HK-2 (cell line): ENCODE data around the gene PLXNB2.
"Not testable (repeated sequence)": the region's sequence is repeated elsewhere in the genome, so short reads cannot be mapped to it uniquely, and the experiment has no call there.

Source experiments
- DNase-seq: peaks from one replicate; pipeline ENCODE4 v3.0.0-alpha.2; 2018; ENCODE audit not compliant: unreplicated experiment

The PLXNB2 gene

GRCh38 chr22:50306753-50307749 is at the start of gene PLXNB2:
PLXNB2 (minus strand) TSS chr22:50307646; CDS start chr22:50290584, 17,062 bp downstream.
- peak; percentile 57 for DNase-seq

GRCh38 chr22:50357222-50357621 is 49.8 kb upstream of the PLXNB2 start:
- no peak for DNase-seq

GRCh38 chr22:50356186-50356585 is 48.7 kb upstream of the PLXNB2 start:
- no peak for DNase-seq

- DNase-seq = no peak
Observed at GRCh38 chr22:50348058-50348457, 40.6 kb upstream of the PLXNB2 start.

- no peak for DNase-seq
Observed at GRCh38 chr22:50347157-50347556, 39.7 kb upstream of the PLXNB2 start.

GRCh38 chr22:50346470-50346869 is 39.0 kb upstream of the PLXNB2 start:
- no peak for DNase-seq

- no peak for DNase-seq
Observed at GRCh38 chr22:50343541-50343935, 36.1 kb upstream of the PLXNB2 start.

- peak; percentile 77 for DNase-seq
Observed at GRCh38 chr22:50342651-50343540, 35.5 kb upstream of the PLXNB2 start, which contains the start of gene PPP6R2. PPP6R2 (plus strand) TSS chr22:50343327; CDS start chr22:50393909, 50,582 bp downstream.

- peak; percentile 86 for DNase-seq
Observed at GRCh38 chr22:50341977-50342650, 34.7 kb upstream of the PLXNB2 start.

- DNase-seq = no peak
Observed at GRCh38 chr22:50339945-50340879, 32.8 kb upstream of the PLXNB2 start.

- no peak for DNase-seq
Observed at GRCh38 chr22:50338860-50339462, 31.5 kb upstream of the PLXNB2 start.

GRCh38 chr22:50338042-50338573 is 30.7 kb upstream of the PLXNB2 start:
- no peak for DNase-seq

- no peak for DNase-seq
Observed at GRCh38 chr22:50337262-50338041, 30.0 kb upstream of the PLXNB2 start.

GRCh38 chr22:50334433-50334832 is 27.0 kb upstream of the PLXNB2 start:
- not testable (repeated sequence) for DNase-seq

- no peak for DNase-seq
Observed at GRCh38 chr22:50329236-50329635, 21.8 kb upstream of the PLXNB2 start.

GRCh38 chr22:50327711-50328019 is 20.2 kb upstream of the PLXNB2 start:
- DNase-seq = no peak

- DNase-seq = peak; percentile 75
Observed at GRCh38 chr22:50326956-50327710, 19.7 kb upstream of the PLXNB2 start, which contains the start of gene DENND6B. DENND6B (minus strand) TSS chr22:50327012; CDS start chr22:50326988, 24 bp downstream.

GRCh38 chr22:50326225-50326955 is 18.9 kb upstream of the PLXNB2 start:
- no peak for DNase-seq
